IMR-90 (cell line): Measurements from ENCODE around the gene LHFPL3. TPM values are rescaled to one million over a fixed set of nuclear protein-coding genes. Genes with fewer than 3 reads are reported as not detected.

Experiments used
- ATAC-seq: fragments of 200-7000 bp; cut with Tn5 transposase; 2 replicates; pipeline ENCODE4 v1.9.1; 2020; ENCODE audit warnings: low read depth, mild to moderate bottlenecking, moderate library complexity
- BruUV-seq: library from RNA; stranded (reverse); fragments of 400-500 nt; replicated peaks from 2 replicates; lab custom pipeline; 2021; lab: Mats Ljungman, UMichigan
- CTCF ChIA-PET: fragments of 300-600 bp; formaldehyde crosslinking; extraction: SDS; loops from one replicate; lab custom pipeline; 2021; ENCODE audit warnings: antibody characterized with exemption; lab: Yijun Ruan, JAX
- POLR2A ChIA-PET: fragments of 300-600 bp; sonication (Branson Sonifier 250); formaldehyde crosslinking; loops from one replicate; lab custom pipeline; 2022; ENCODE audit warnings: antibody characterized with exemption; ENCODE audit not compliant: unreplicated experiment; lab: Charles Lee
- DNase-seq: peaks from one replicate; pipeline ENCODE4 v3.0.0; 2013
- H2AFZ ChIP-seq: replicated peaks from 2 replicates; pipeline ENCODE3; 2013; ENCODE audit warnings: low read length, mild to moderate bottlenecking; ENCODE audit not compliant: poor library complexity
- H2AK5ac ChIP-seq: 2 replicates; pipeline ENCODE4 v1.6.1; 2013; ENCODE audit warnings: low read depth, low read length, inconsistent platforms
- H2AK9ac ChIP-seq: replicated peaks from 2 replicates; pipeline ENCODE3; 2013; ENCODE audit warnings: mild to moderate bottlenecking, low read depth, low read length, moderate library complexity; ENCODE audit not compliant: poor library complexity
- H2BK120ac ChIP-seq: 2 replicates; pipeline ENCODE4 v1.6.1; 2013; ENCODE audit warnings: low read depth, low read length, inconsistent platforms
- H2BK15ac ChIP-seq: 3 replicates; pipeline ENCODE4 v1.6.1; 2013; ENCODE audit warnings: low read depth, low read length, inconsistent platforms
- H2BK20ac ChIP-seq: 2 replicates; pipeline ENCODE4 v1.6.1; 2013; ENCODE audit warnings: low read depth, mild to moderate bottlenecking, inconsistent platforms, low read length, moderate library complexity
- H2BK5ac ChIP-seq: 2 replicates; pipeline ENCODE4 v1.6.1; 2013; ENCODE audit warnings: mild to moderate bottlenecking, low read depth, low read length, inconsistent platforms; ENCODE audit not compliant: poor library complexity, severe bottlenecking
- H3K14ac ChIP-seq: replicated peaks from 2 replicates; pipeline ENCODE4 v1.6.1; 2013; ENCODE audit warnings: low read depth, low read length, inconsistent platforms
- H3K18ac ChIP-seq: 2 replicates; pipeline ENCODE4 v1.6.1; 2013; ENCODE audit warnings: low read depth, low read length, control low read depth
- H3K23ac ChIP-seq: 2 replicates; pipeline ENCODE4 v1.6.1; 2013; ENCODE audit warnings: low read depth, low read length, inconsistent platforms
- H3K27ac ChIP-seq: 2 replicates; pipeline ENCODE4 v1.5.1; 2013; ENCODE audit warnings: mild to moderate bottlenecking, control low read depth, low read length; ENCODE audit not compliant: insufficient read depth
- H3K27me3 ChIP-seq: 2 replicates; pipeline ENCODE4 v1.6.1; 2013; ENCODE audit warnings: low read length; ENCODE audit not compliant: control insufficient read depth, insufficient read depth
- H3K36me3 ChIP-seq: 2 replicates; pipeline ENCODE4 v1.6.1; 2013; ENCODE audit warnings: low read length, mixed read lengths; ENCODE audit not compliant: control insufficient read depth, insufficient read depth
- H3K4ac ChIP-seq: 2 replicates; pipeline ENCODE4 v1.6.1; 2013; ENCODE audit warnings: low read depth, low read length, inconsistent platforms
- H3K4me1 ChIP-seq: 2 replicates; pipeline ENCODE4 v1.6.1; 2013; ENCODE audit warnings: low read length, mixed read lengths; ENCODE audit not compliant: control insufficient read depth, insufficient read depth
- H3K4me2 ChIP-seq: 2 replicates; pipeline ENCODE4 v1.6.1; 2013; ENCODE audit warnings: low read depth, mild to moderate bottlenecking, control low read depth, low read length, moderate library complexity
- H3K4me3 ChIP-seq: 2 replicates; pipeline ENCODE4 v1.5.1; 2013; ENCODE audit warnings: low read depth, mild to moderate bottlenecking, control low read depth, low read length, moderate library complexity; ENCODE audit not compliant: insufficient read depth
- H3K56ac ChIP-seq: 2 replicates; pipeline ENCODE4 v1.6.1; 2013; ENCODE audit warnings: low read length, inconsistent platforms; ENCODE audit not compliant: insufficient read depth; ENCODE audit errors: extremely low read depth
- H3K79me1 ChIP-seq, 2 experiments: 2 replicates each; pipeline ENCODE4 v1.6.1; 2013; ENCODE audit warnings: low read length in 2 of 2, inconsistent platforms in 1 of 2, low read depth in 1 of 2
- H3K9ac ChIP-seq: 2 replicates; pipeline ENCODE4 v1.6.1; 2013; ENCODE audit warnings: low read depth, low read length, control low read depth
- H3K9me1 ChIP-seq: 2 replicates; pipeline ENCODE4 v1.6.1; 2013; ENCODE audit warnings: low read length, inconsistent platforms; ENCODE audit not compliant: insufficient read depth
- H3K9me3 ChIP-seq: 2 replicates; pipeline ENCODE4 v1.6.1; 2013; ENCODE audit warnings: low read length; ENCODE audit not compliant: control insufficient read depth, insufficient read depth
- H4K20me1 ChIP-seq: 2 replicates; pipeline ENCODE4 v1.6.1; 2013; ENCODE audit warnings: low read length, inconsistent platforms; ENCODE audit not compliant: insufficient read depth
- H4K5ac ChIP-seq: 2 replicates; pipeline ENCODE4 v1.6.1; 2013; ENCODE audit warnings: mild to moderate bottlenecking, low read depth, low read length, control low read depth
- H4K8ac ChIP-seq, 2 experiments: 2 replicates each; pipeline ENCODE4 v1.6.1; 2013; ENCODE audit warnings: low read depth in 2 of 2, low read length in 2 of 2, control low read depth in 1 of 2, inconsistent platforms in 1 of 2
- H4K91ac ChIP-seq: 2 replicates; pipeline ENCODE4 v1.6.1; 2013; ENCODE audit warnings: low read depth, low read length, inconsistent platforms; ENCODE audit not compliant: insufficient read depth
- RAD21 ChIP-seq: IDR thresholded peaks from 2 replicates; pipeline ENCODE4 v1.6.1; 2012; ENCODE audit warnings: low read length, improper control_type of control experiment
- SMC3 ChIP-seq: fragments of 150-350 bp; IDR thresholded peaks from 2 replicates; pipeline ENCODE4 v1.6.1; 2016; ENCODE audit warnings: low read depth, mild to moderate bottlenecking, antibody characterized with exemption, low read length, moderate library complexity
- WGBS, 2 experiments: methylation state at CpG; one replicate each; pipeline versions ENCODE4 v1.1.5 to v1.1.7; 2013; ENCODE audit warnings: missing lambda C conversion rate in 2 of 2; ENCODE audit not compliant: insufficient read length in 1 of 2; ENCODE audit errors: extremely low coverage in 2 of 2; 5-methylcytosine and 5-hydroxymethylcytosine counted together
- dilution Hi-C: fragments of 300-500 bp; cut with HindIII; formaldehyde crosslinking; loops from one replicate; pipeline ENCODE4 v1.14.3; 2018; ENCODE audit warnings: low sequenced_read_pairs; ENCODE audit not compliant: unreplicated experiment
- in situ Hi-C: fragments of 300-500 bp; cut with MboI; formaldehyde crosslinking; loops from 3 replicates; pipeline ENCODE4 v1.14.3; 2019; ENCODE audit warnings: low sequenced_read_pairs, inconsistent platforms, mixed read lengths
- intact Hi-C: fragments of 100-400 bp; cut with micrococcal nuclease; formaldehyde crosslinking; loops from 2 replicates; pipeline ENCODE4 v1.10.0; 2022
- polyA plus RNA-seq, 3 experiments: library from polyadenylated mRNA; depleted of rRNA; stranded (reverse); fragments of >200 nt; gene quantifications; 2 replicates each; pipeline ENCODE4 v1.2.3, GENCODE V29; 2012; ENCODE audit warnings: low replicate concordance in 1 of 3
- total RNA-seq: library from RNA; depleted of rRNA; stranded (reverse); fragments of >200 nt; gene quantifications from 2 replicates; pipeline ENCODE4 v1.2.3, GENCODE V29; 2012
- TF ChIP-seq, protein P1 (sequence below): conservative IDR thresholded peaks from 2 replicates; pipeline ENCODE4 v1.5.1; 2012; ENCODE audit warnings: mild to moderate bottlenecking, low read depth, low read length, improper control_type of control experiment

Gene LHFPL3
- total and polyA plus RNA-seq, 2 of the 4 experiments (the other 2 are of a cell fraction) = not detected

DNA sequence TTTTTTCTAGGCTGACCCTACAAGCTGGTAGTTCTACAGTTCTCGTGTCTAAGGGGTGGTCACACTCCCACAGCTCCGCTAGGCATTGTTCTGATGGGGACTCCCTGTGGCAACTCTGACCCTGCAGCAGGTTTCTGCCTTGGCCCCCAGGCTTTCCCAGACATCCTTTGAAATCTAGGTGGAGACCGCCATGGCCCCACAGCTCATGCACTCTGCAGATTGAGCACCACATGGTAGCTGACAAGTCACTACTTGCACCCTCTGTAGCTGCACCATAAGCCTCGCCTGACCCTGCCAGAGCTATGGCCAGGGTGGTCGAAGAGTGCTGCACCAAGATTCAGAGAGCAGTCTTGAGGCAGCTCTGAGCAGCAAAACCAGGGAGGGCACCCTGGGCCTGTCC lies 275.6 kb downstream of the LHFPL3 start:
- no TSS peak for BruUV-seq
- 40% methylated on average over 4 of the region's 5 CpGs; no CpG with 5 or more reads in 1 of the 2 experiments for WGBS, 2 experiments

More for the DNA sequence above, 275.6 kb downstream of the LHFPL3 start:
- DNase-seq (no peak), ATAC-seq (no peak)
- no peak overlapping the region for H2BK5ac ChIP-seq
- H3K79me1 ChIP-seq = no peaks in the 10 kb centered on the region
- no peak overlapping the region for H3K4me2 ChIP-seq
- no peak overlapping the region for H3K56ac ChIP-seq
- H3K27ac ChIP-seq = no peak overlapping the region
- H2BK20ac ChIP-seq = no peak overlapping the region
- no peaks in the 10 kb centered on the region for H3K4me1 ChIP-seq
- POLR2A ChIA-PET = no interaction called here
- H2AK5ac ChIP-seq = no peak overlapping the region
- dilution Hi-C loops = no loop called here
- no peak overlapping the region for H2BK15ac ChIP-seq
- H4K8ac ChIP-seq = no peak overlapping the region
- H3K14ac ChIP-seq = no peak overlapping the region
- H2AFZ ChIP-seq = no peak overlapping the region
- H3K36me3 ChIP-seq = no peaks in the 10 kb centered on the region
- H3K4ac ChIP-seq = no peak overlapping the region
- TF ChIP-seq, protein P1, sequence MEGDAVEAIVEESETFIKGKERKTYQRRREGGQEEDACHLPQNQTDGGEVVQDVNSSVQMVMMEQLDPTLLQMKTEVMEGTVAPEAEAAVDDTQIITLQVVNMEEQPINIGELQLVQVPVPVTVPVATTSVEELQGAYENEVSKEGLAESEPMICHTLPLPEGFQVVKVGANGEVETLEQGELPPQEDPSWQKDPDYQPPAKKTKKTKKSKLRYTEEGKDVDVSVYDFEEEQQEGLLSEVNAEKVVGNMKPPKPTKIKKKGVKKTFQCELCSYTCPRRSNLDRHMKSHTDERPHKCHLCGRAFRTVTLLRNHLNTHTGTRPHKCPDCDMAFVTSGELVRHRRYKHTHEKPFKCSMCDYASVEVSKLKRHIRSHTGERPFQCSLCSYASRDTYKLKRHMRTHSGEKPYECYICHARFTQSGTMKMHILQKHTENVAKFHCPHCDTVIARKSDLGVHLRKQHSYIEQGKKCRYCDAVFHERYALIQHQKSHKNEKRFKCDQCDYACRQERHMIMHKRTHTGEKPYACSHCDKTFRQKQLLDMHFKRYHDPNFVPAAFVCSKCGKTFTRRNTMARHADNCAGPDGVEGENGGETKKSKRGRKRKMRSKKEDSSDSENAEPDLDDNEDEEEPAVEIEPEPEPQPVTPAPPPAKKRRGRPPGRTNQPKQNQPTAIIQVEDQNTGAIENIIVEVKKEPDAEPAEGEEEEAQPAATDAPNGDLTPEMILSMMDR = no peak
- TF ChIP-seq SMC3 (no peak), RAD21 (no peak)
- no peaks in the 10 kb centered on the region for H3K9me1 ChIP-seq
- H3K23ac ChIP-seq = no peak overlapping the region
- no peak overlapping the region for H3K4me3 ChIP-seq
- H4K91ac ChIP-seq = no peak overlapping the region
- H3K9ac ChIP-seq = no peak overlapping the region
- H3K27me3 ChIP-seq = no peaks in the 10 kb centered on the region
- H2AK9ac ChIP-seq = no peak overlapping the region
- H3K18ac ChIP-seq = no peak overlapping the region
- CTCF ChIA-PET = no interaction called here
- H4K5ac ChIP-seq = no peak overlapping the region
- no peak overlapping the region for H2BK120ac ChIP-seq
- intact Hi-C loops = no loop called here
- in situ Hi-C loops = no loop called here
- H4K20me1 ChIP-seq = no peaks in the 10 kb centered on the region
- peaks cover 8% of the 10 kb centered on the region for H3K9me3 ChIP-seq
